ENCODE measurements around the gene DRD1. TPM values are rescaled to one million over a fixed set of nuclear protein-coding genes. Genes with fewer than 3 reads are reported as not detected.

The DRD1 gene
- total and polyA plus RNA-seq, 2 donors: 0.81 to 4.2 TPM

- H3K4me1 ChIP-seq (ENCODE audit: insufficient read depth): no peaks in the 10 kb centered on the region
- H3K27ac ChIP-seq (ENCODE audit: low read depth): no peak overlapping the region
- no peak for DNase-seq (ENCODE audit: extremely low spot score)
- no peaks in the 10 kb centered on the region for H3K36me3 ChIP-seq (ENCODE audit: insufficient read depth)
- no peak overlapping the region for H3K4me3 ChIP-seq (ENCODE audit: low read depth, low read length)
- 90% methylated on average over 5 of the region's 5 CpGs for WGBS
Measured at GRCh38 chr5:175392236-175392635, 51.7 kb downstream of the DRD1 start.

- Histone ChIP-seq H3K4me1 (ENCODE audit: insufficient read depth) (no peaks in the 10 kb centered on the region), H3K4me3 (ENCODE audit: low read depth, low read length) (no peak overlapping the region), H3K27ac (ENCODE audit: low read depth) (no peak overlapping the region), H3K36me3 (ENCODE audit: insufficient read depth) (no peaks in the 10 kb centered on the region)
- DNase-seq (ENCODE audit: extremely low spot score): no peak
- 94% methylated on average over 4 of the region's 4 CpGs for WGBS
Measured at GRCh38 chr5:175390352-175391083, 53.5 kb downstream of the DRD1 start.

Other genes with a start within 250 kb of the DRD1 start
- 36.5 TPM for gene SFXN1, start 34.4 kb upstream of the DRD1 start, total RNA-seq
- gene SFXN1, start 34.4 kb upstream of the DRD1 start, polyA plus RNA-seq: 14.3 TPM
- 1.4 TPM for gene HRH2, start 213.9 kb upstream of the DRD1 start, total RNA-seq
- gene HRH2, start 213.9 kb upstream of the DRD1 start, polyA plus RNA-seq: 6.2 TPM

All from urinary bladder (tissue), 4 donors.